HepG2 (cell line): ENCODE results near the gene PGA4. TPM values are rescaled to one million over a fixed set of nuclear protein-coding genes. Genes with fewer than 3 reads are reported as not detected.

Experiments used
- CREBL2 ChIP-seq: sonication (generic); formaldehyde crosslinking; IDR thresholded peaks from 2 replicates; pipeline ENCODE4 v1.8.1; 2023; ENCODE audit warnings: missing genetic modification reagents, mild to moderate bottlenecking, borderline replicate concordance
- DBP ChIP-seq: sonication (generic); formaldehyde crosslinking; IDR thresholded peaks from 2 replicates; pipeline ENCODE4 v1.4.0; 2020; ENCODE audit warnings: missing genetic modification reagents; ENCODE audit errors: not compliant biosample characterization
- HMGA1 ChIP-seq: sonication (generic); formaldehyde crosslinking; conservative IDR thresholded peaks from 2 replicates; pipeline ENCODE4 v1.4.0; 2020; ENCODE audit warnings: missing genetic modification reagents
- IKZF1 ChIP-seq: fragments of 450-650 bp; IDR thresholded peaks from 2 replicates; pipeline ENCODE4 v1.7.1; 2016
- KAT2B ChIP-seq: fragments of 150-350 bp; IDR thresholded peaks from 2 replicates; pipeline ENCODE4 v1.6.1; 2014; ENCODE audit warnings: low read depth, low read length, borderline replicate concordance
- PBX2 ChIP-seq: IDR thresholded peaks from 2 replicates; pipeline ENCODE4 v1.6.1; 2016; ENCODE audit warnings: control low read depth
- SATB2 ChIP-seq: sonication (generic); formaldehyde crosslinking; IDR thresholded peaks from 2 replicates; pipeline ENCODE4 v1.5.0; 2020; ENCODE audit warnings: missing genetic modification reagents
- ZNF256 ChIP-seq: sonication (generic); formaldehyde crosslinking; conservative IDR thresholded peaks from 2 replicates; pipeline ENCODE4 v1.4.0; 2020; ENCODE audit warnings: missing genetic modification reagents
- ZNF318 ChIP-seq: sonication (generic); formaldehyde crosslinking; IDR thresholded peaks from 2 replicates; pipeline ENCODE4 v1.4.0; 2020; ENCODE audit warnings: mild to moderate bottlenecking, missing genetic modification reagents
- ZNF382 ChIP-seq: sonication (generic); formaldehyde crosslinking; IDR thresholded peaks from 2 replicates; pipeline ENCODE4 v1.5.0; 2020; ENCODE audit warnings: missing genetic modification reagents, mild to moderate bottlenecking, borderline replicate concordance
- ZNF616 ChIP-seq: sonication (generic); formaldehyde crosslinking; IDR thresholded peaks from 2 replicates; pipeline ENCODE4 v1.5.0; 2020; ENCODE audit warnings: low read depth, mild to moderate bottlenecking, missing genetic modification reagents
- ZNF687 ChIP-seq: sonication (generic); formaldehyde crosslinking; IDR thresholded peaks from 2 replicates; pipeline ENCODE4 v1.5.1; 2020; ENCODE audit warnings: mild to moderate bottlenecking, missing genetic modification reagents, moderate library complexity
- ZNF775 ChIP-seq: sonication (generic); formaldehyde crosslinking; IDR thresholded peaks from 2 replicates; pipeline ENCODE4 v1.4.0; 2020; ENCODE audit warnings: missing genetic modification reagents, mild to moderate bottlenecking, moderate library complexity, borderline replicate concordance
- ZNF776 ChIP-seq: sonication (generic); formaldehyde crosslinking; IDR thresholded peaks from 2 replicates; pipeline ENCODE4 v1.4.0; 2020; ENCODE audit warnings: mild to moderate bottlenecking, missing genetic modification reagents
- polyA plus RNA-seq, 8 experiments: library from polyadenylated mRNA; depleted of rRNA in 3 of 8; stranded (reverse) in 7 of 8; unstranded in 1 of 8; fragments of >200 nt; fragmentation: Illumina TruSeq in 4 of 8; extraction: Trizol in 4 of 8; gene quantifications; 2 replicates each; pipeline versions ENCODE4 v1.2.1 to v1.2.3, GENCODE V29; 2011 to 2016; ENCODE audit warnings: low read depth in 4 of 8, missing spikeins in 1 of 8, mixed read lengths in 1 of 8; ENCODE audit not compliant: insufficient read depth in 1 of 8
- total RNA-seq, 5 experiments: library from RNA; depleted of rRNA; stranded (reverse); fragments of >200 nt; fragmentation: Illumina TruSeq; extraction: Trizol; gene quantifications; 2 replicates each; pipeline ENCODE4 v1.2.3, GENCODE V29; 2016; ENCODE audit warnings: low read depth in 1 of 5

PGA4 gene
- total and polyA plus RNA-seq, 2 of the 13 experiments (the other 11 are each of a cell fraction or from before 2014, with no cell fraction given) = not detected

GRCh38 chr11:61267437-61267841 is 45.3 kb downstream of the PGA4 start (continued):
- TF ChIP-seq PBX2 (CRISPR knock-in tag) (no peak), DBP (no peak), HMGA1 (no peak), KAT2B (no peak), SATB2 (CRISPR knock-in tag) (no peak), ZNF382 (no peak), ZNF318 (CRISPR knock-in tag) (no peak), IKZF1 (no peak), ZNF256 (CRISPR knock-in tag) (no peak), CREBL2 (CRISPR knock-in tag) (no peak), ZNF775 (CRISPR knock-in tag) (no peak), ZNF687 (CRISPR knock-in tag) (peak; percentile 99), ZNF776 (CRISPR knock-in tag) (no peak), ZNF616 (CRISPR knock-in tag) (no peak)
